ENCODE measurements around the gene IRF5.

The IRF5 gene

DNA sequence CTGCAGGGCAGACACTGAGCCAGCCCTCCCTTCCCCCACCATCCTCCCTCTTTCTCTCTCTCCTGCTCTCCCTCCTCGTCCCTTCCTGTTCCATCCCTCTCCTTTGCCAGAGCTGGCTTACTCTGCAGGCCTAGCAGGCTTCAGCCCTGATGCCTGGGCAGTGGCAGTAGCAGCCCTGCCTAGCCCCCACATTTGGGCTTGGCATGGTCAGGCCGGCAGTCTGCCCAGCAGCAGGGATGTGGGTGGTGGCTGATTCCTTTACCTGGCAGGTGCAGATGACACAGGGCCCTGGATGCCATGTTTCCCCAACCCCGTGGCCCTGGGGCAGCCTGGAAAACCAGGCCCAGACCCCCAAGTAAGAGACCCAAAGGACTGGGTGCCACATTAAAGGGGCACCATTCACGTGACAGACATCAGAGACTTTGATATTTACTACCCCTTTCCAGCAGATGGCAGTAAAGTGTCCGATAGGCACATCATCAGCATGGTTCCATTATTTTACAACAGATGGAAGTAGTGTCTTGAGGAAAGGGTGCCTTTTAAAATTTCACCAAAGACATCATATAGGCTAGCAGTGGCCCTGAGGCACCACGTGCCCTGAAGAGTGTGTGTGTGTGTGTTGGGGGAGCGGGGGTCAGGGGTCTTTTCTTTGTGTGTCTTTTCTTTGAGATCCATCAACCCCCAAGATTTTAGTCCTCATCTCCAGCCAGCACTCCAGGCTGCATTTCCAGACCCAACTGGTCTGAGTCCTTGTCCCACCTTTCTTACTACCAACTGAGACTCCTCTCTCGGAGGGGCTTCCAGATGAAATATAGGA, 33.1 kb upstream of the IRF5 start:
- Histone ChIP-seq H3K9me3 (replicated peaks in 1 of 11) (peaks cover 7 to 15% (median 12%) of the 10 kb centered on the region in 11 experiments), H4K20me1 (no peaks in the 10 kb centered on the region; a peak in 1 of 22 replicates), H3K4me1 (peaks cover 3 to 12% (median 6%) of the 10 kb centered on the region in 10 experiments; a peak in 19 of 20 replicates), H3K4me3 (no peak overlapping the region), H3K27me3 (peaks cover 4 to 14% (median 8%) of the 10 kb centered on the region in 11 experiments; a peak in 21 of 22 replicates), H3K4me2 (peak overlapping the region in 4 of 11 experiments; percentile 5 to 36 (median 20); a peak in 5 of 22 replicates), H3K27ac (no peak overlapping the region), H3K36me3 (no peaks in the 10 kb centered on the region), H3K9ac (no peak overlapping the region)
- no peak for TF ChIP-seq Cebpa-rat (IDR thresholded peaks at IDR 0.05)

DNA sequence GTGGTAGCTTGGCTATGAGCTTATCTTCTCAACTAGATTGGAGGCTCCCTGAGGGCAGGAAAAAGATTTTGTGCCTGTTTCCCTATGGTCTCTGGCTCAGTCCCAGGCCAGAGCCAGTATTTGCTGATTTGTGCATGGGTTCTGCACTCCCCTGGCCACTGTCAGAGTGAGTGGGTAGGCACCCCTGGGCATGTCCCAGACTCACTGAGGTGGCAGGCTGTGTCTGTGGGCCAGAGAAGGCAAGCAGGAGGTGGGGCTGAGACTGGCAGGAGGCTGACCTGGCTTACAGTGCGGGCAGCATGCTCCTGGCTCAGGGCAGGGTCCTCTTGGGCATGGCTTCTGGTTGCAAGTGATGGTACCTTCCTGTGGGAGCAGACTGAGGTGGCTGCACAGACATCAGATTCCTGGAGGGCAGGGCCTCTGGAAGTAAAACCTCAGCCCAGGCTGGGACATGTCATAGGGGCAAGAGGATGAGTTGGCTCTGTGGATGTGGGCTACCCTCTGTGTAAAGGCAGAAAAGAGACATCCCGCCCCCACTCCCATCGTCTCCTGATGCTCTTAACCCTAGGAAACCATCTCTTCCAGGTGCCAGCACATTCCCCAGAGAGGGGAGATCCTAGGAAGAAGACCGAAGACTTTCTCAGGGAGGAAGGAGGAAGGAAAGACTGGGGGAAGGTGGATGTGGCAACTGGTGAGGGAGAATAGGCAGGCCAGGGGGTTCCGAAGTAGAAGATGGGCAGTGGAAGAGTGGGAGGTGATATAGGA, 31.5 kb upstream of the IRF5 start:
- Histone ChIP-seq H3K4me1 (peaks cover 15 to 24% (median 19%) of the 10 kb centered on the region in 10 experiments), H3K9me3 (replicated peaks in 1 of 11) (no peaks in the 10 kb centered on the region; a peak in 1 of 22 replicates), H3K36me3 (no peaks in the 10 kb centered on the region), H3K4me3 (no peak overlapping the region), H3K27ac (no peak overlapping the region), H3K9ac (no peak overlapping the region), H3K27me3 (peaks cover 18 to 30% (median 24%) of the 10 kb centered on the region in 11 experiments), H4K20me1 (peaks cover 0 to under 1% (median 0%) of the 10 kb centered on the region in 11 experiments; a peak in 1 of 22 replicates), H3K4me2 (no peak overlapping the region)
- no peak for TF ChIP-seq Cebpa-rat (IDR thresholded peaks at IDR 0.05)

DNA sequence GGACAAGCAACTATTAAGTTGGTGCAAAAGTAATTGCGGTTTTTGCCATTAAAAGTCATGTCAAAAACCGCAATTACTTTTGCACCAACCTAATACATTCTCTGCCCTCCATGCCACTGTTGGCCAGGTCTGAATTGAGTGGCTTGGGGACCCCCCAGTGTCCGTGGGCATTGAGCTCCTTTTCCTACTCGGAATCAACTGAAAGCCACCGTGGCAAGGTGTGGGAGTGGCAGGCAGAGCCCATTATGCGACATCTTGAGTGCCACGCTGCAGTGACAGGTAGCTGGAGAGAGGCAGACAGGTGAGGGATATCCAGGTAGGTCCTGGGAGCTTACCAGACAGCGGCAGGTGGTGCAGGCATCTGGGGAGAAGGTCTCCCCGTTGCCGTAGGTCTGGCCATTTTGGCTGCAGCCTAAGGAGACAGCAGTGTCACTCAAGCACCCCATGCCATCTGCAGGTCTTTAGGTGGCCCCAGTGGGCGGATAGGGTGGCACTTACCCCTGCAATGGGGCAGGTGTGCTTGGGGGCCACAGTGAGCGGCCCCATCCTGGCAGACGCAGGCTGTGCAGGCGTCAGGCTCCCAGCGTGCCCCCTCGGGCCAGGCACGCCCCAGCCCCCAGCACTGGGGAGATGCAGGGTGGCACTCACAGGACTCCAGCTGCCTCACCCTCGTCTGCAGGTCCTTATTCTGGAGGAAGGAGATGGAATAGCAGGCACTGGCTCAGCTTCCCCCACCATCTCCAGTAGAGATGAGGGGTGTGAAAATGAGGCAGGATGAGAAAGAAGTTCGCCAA, 30.8 kb upstream of the IRF5 start:
- Histone ChIP-seq H3K36me3 (no peaks in the 10 kb centered on the region), H3K4me2 (no peak overlapping the region), H3K27ac (no peak overlapping the region), H3K9me3 (replicated peaks in 1 of 11) (no peaks in the 10 kb centered on the region), H3K9ac (no peak overlapping the region), H3K27me3 (peaks cover 18 to 38% (median 32%) of the 10 kb centered on the region in 11 experiments), H4K20me1 (peaks cover 0 to 7% (median 0%) of the 10 kb centered on the region in 11 experiments; a peak in 1 of 22 replicates), H3K4me3 (no peak overlapping the region), H3K4me1 (peaks cover 23 to 32% (median 26%) of the 10 kb centered on the region in 10 experiments)
- TF ChIP-seq Cebpa-rat (IDR thresholded peaks at IDR 0.05), result no peak

DNA sequence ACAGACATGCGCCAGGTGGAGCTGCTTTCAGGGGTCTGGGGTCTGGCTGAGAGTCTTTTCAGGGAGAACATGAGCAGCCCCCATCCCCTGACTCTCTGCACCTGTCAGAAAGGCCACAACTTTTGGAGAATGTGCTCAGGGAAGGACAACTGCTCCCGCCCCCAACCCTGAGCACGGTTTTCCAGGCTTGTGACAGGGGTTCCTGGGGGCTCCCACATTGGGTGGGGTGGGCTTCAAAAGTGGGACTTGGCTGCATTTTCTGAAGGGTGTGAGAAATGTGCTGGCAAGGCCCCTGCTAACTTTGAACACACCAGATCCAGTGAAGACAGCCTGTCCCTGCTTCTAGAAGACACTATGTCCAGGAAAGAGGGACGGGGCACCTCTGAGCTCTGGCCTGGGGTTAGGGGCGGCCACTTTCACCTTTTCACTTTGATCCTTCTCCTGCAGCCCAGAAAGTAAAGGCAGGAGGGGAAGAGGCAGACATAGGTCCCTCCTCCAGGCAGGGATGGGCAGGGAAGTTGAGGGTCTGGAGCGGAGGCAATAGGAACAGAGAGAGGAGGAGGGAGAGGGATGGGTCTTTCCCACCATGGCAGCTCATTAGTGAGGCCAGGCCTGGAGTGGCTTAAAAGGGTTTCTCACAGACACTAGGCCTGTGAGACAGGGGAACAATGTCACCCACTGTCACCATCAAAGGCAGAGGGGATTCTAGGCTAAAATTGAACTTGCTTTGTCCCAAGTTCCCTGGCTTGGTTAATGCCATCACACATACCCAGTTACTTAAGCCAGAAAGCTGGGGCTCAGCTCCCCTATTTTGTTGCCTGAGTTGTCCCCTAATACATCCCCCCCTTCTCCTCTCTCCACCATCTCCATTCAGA, 28.7 kb upstream of the IRF5 start:
- H3K4me3 ChIP-seq, result no peak overlapping the region
- H3K27me3 ChIP-seq, result peaks cover 23 to 54% (median 47%) of the 10 kb centered on the region in 11 experiments
- H3K9ac ChIP-seq, result no peak overlapping the region
- peaks cover 0 to 9% (median 0%) of the 10 kb centered on the region in 11 experiments; a peak in 3 of 22 replicates for H4K20me1 ChIP-seq
- H3K4me1 ChIP-seq, result peaks cover 23 to 33% (median 28%) of the 10 kb centered on the region in 10 experiments
- no peaks in the 10 kb centered on the region for H3K36me3 ChIP-seq
- H3K4me2 ChIP-seq, result peak overlapping the region in 10 of 11 experiments; percentile 58 to 82 (median 70); a peak in 15 of 22 replicates
- no peak overlapping the region for H3K27ac ChIP-seq
- H3K9me3 ChIP-seq (replicated peaks in 1 of 11), result no peaks in the 10 kb centered on the region
- no peak for TF ChIP-seq Cebpa-rat (IDR thresholded peaks at IDR 0.05)

DNA sequence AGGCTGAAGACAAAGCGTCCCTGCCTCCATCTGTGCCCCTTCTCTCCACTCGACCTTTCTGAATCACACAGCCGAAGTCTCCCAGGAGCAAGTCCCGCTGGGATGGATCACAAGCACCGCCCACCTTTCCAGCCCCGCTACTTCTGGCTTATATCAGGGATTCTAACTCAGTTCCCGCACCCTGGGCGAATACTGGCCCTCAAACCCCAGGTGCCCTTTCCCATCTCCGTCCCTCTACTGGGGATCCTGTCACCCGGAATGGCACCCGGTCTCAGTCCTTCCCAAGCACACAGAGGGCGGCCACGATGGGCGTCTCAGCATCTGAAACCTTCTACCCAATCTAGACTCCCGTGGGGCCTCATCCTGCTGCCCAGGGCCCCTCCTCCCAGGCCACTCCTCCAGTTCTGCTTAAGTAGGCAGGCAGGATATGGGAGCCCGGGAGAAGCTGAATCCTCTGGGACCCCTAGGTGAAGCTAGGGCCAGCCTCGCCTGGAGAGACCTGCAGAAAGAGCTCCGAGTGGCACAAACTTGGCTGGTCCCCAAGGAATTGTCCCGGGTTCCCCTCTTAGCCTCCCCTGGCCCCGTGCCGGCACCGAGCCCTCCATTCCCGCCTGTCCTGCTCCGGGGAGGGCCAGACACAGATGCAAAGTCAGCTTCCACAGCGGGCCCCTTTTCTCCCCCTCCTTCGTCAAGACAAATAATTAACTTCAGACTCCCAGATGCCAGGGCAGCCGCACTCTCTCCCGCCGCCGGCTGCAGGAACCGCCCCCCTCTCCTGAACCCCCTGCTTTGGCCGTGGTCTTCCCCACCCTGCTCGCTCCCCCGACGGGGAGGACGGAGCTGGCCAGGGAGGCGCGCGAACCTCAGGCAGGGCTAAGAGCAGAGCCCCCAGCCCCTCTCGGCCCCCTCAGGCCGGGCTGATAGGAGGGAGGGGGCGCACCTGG, 27.8 kb upstream of the IRF5 start:
- peaks cover 23 to 35% (median 29%) of the 10 kb centered on the region in 10 experiments for H3K4me1 ChIP-seq
- peaks cover 32 to 63% (median 56%) of the 10 kb centered on the region in 11 experiments for H3K27me3 ChIP-seq
- H3K4me3 ChIP-seq, result no peak overlapping the region
- H3K9ac ChIP-seq, result peak overlapping the region in 2 of 11 experiments; percentile 18 to 32; a peak in 1 of 22 replicates
- H3K9me3 ChIP-seq (replicated peaks in 1 of 11), result no peaks in the 10 kb centered on the region
- H3K36me3 ChIP-seq, result no peaks in the 10 kb centered on the region
- H3K27ac ChIP-seq, result no peak overlapping the region
- no peak for TF ChIP-seq Cebpa-rat (IDR thresholded peaks at IDR 0.05)
- peak overlapping the region; percentile 58 to 82 (median 69) for H3K4me2 ChIP-seq
- peaks cover 0 to 17% (median 0%) of the 10 kb centered on the region in 11 experiments; a peak in 5 of 22 replicates for H4K20me1 ChIP-seq

DNA sequence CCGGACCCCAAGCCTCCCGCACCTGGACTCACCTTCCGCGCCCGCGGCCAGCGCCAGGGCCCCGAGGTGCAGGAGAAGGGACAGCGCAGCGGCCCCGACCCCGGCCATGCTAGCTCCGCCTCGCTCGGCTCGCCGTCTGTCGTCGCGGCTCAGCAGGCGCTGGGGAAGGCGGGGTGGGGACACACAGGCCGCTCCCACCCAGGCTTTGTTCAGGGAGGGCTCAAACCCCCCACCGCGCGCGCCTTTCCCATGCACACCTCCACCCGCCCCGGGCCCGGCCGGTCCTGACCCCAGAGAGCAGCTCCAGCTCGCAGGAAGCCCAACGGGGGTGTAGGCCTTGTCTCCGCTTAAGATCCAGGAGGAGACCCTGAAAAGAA, 27.2 kb upstream of the IRF5 start, which contains the start of gene KCP:
TSS of gene KCP (minus strand) at position 141 of the 377 bp plus-strand sequence. CDS start at position 108, 33 bp downstream.
- H4K20me1 ChIP-seq, result peaks cover 0 to 17% (median 0%) of the 10 kb centered on the region in 11 experiments; a peak in 5 of 22 replicates
- peaks cover 38 to 70% (median 62%) of the 10 kb centered on the region in 11 experiments for H3K27me3 ChIP-seq
- H3K4me1 ChIP-seq, result peaks cover 23 to 39% (median 33%) of the 10 kb centered on the region in 10 experiments
- TF ChIP-seq Cebpa-rat (IDR thresholded peaks at IDR 0.05), result no peak
- H3K36me3 ChIP-seq, result no peaks in the 10 kb centered on the region
- H3K9me3 ChIP-seq (replicated peaks in 1 of 11), result no peaks in the 10 kb centered on the region
- peak within 1 kb of the TSS in 6 of 11 experiments; percentile 18 to 57 (median 30); a peak in 4 of 22 replicates for H3K9ac ChIP-seq
- peak within 1 kb of the TSS in 4 of 11 experiments; percentile 2 to 37 (median 13); a peak in 4 of 22 replicates for H3K27ac ChIP-seq
- peak within 1 kb of the TSS; percentile 58 to 82 (median 69) for H3K4me2 ChIP-seq
- H3K4me3 ChIP-seq, result no peak within 1 kb of the TSS
